Epithelial cell of esophagus (primary cell): ENCODE data around the gene UPF2.
"Not testable (repeated sequence)": the region's sequence is repeated elsewhere in the genome, so short reads cannot be mapped to it uniquely, and the experiment has no call there.

Experiments used
- DNase-seq: peaks from one replicate; pipeline ENCODE4 v3.0.0; 2010; ENCODE audit warnings: low read depth
- H3K4me3 ChIP-seq: 2 replicates; pipeline ENCODE4 v1.5.1; 2011; ENCODE audit warnings: mild to moderate bottlenecking, low read length, control low read depth
- CTCF ChIP-seq: IDR thresholded peaks from 2 replicates; pipeline ENCODE4 v1.5.1; 2011; ENCODE audit warnings: low read depth, mild to moderate bottlenecking, low read length, control low read depth, inconsistent platforms; ENCODE audit not compliant: insufficient read depth; ENCODE audit errors: missing control alignments

The UPF2 gene

GRCh38 chr10:12006671-12007070 is 35.9 kb downstream of the UPF2 start:
- H3K4me3 ChIP-seq, result no peak overlapping the region
- TF ChIP-seq CTCF, result no peak
- no peak for DNase-seq

- no peak for TF ChIP-seq CTCF
- no peak overlapping the region for H3K4me3 ChIP-seq
- DNase-seq, result no peak
Measured at GRCh38 chr10:11993834-11994468, 48.7 kb downstream of the UPF2 start.

- TF ChIP-seq CTCF, result no peak
- no peak for DNase-seq
- H3K4me3 ChIP-seq, result no peak overlapping the region
Measured at GRCh38 chr10:11988924-11989323, 53.7 kb downstream of the UPF2 start.

- peak; percentile 80 for DNase-seq
- peak; percentile 89 for TF ChIP-seq CTCF
- H3K4me3 ChIP-seq, result no peak overlapping the region
Measured at GRCh38 chr10:11986593-11987216, 55.9 kb downstream of the UPF2 start.

GRCh38 chr10:11982253-11982652 is 60.4 kb downstream of the UPF2 start:
- DNase-seq, result no peak
- no peak for TF ChIP-seq CTCF
- H3K4me3 ChIP-seq, result no peak overlapping the region

GRCh38 chr10:11975795-11976194 is 66.8 kb downstream of the UPF2 start:
- TF ChIP-seq CTCF, result no peak
- DNase-seq, result peak; percentile 75
- H3K4me3 ChIP-seq, result no peak overlapping the region

GRCh38 chr10:11972523-11972922 is 70.1 kb downstream of the UPF2 start:
- DNase-seq, H3K4me3 ChIP-seq: not testable (repeated sequence)
